Posterior vena cava (tissue), 2 donors: ENCODE measurements around the gene MAPKAP1. TPM values are rescaled to one million over a fixed set of nuclear protein-coding genes. Genes with fewer than 3 reads are reported as not detected.

Experiments
- DNase-seq: peaks from one replicate; pipeline ENCODE4 v3.0.0-alpha.2; 2020; ENCODE audit warnings: low spot score
- intact Hi-C, 2 donors: fragments of 100-400 bp; cut with DNase I; formaldehyde crosslinking; loops; one replicate each; pipeline versions ENCODE4 v1.14.1 to v1.14.2; 2022 to 2023
- total RNA-seq, 2 donors: library from RNA; stranded (reverse); fragmentation: NEBNext Ultra II Directional; extraction: Animal tissue kit (Norgen Biotek cat#: 25700); gene quantifications; one replicate each; pipeline ENCODE4 v1.2.1, GENCODE V29; 2021
- donor health status: DM: yes; HTN: yes; CAD: no.
- donor health status: DM: yes; HTN: yes; CAD: no.

Gene MAPKAP1
- total RNA-seq, 2 donors from 2014 or later, result 56.1 to 62.2 TPM

DNA sequence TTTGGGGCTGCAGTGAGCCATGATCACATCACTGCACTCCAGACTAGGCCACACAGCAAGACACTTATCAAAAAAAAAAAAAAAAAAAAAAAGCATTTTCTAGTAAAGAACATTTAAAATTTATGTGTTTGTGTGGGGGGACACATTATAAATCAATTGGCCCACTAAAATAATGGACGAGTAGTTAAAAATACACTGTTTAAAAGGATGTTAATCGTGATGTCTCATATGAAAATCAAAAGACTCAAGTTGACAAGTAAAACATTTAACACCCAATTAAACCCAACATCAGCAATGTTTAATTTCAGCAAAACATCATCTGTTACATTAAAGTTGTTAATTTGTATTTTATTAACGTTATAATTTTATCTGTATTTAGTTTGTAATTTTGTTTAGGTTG is 152.3 kb downstream of the MAPKAP1 start:
- no peak for DNase-seq
- intact Hi-C loops, result no loop called here

DNA sequence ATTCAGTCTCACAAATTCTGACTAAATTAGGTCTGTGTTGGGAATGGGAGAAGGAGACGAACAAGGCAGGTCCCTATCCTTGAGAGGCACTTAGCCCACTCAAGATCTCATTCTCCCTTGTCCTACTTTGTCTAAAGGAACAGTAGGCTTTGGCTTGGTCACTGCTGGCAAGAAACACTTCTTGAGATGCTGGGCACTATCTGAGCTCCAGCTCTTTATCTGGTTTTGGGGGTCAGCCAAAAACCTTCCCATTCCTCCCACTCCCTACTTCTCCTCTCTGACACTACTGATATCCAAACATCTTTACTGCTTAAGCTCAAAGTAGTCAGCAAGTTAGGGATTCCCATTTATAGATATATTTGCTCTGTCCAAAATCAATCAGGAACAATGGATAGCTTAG is 155.2 kb downstream of the MAPKAP1 start:
- intact Hi-C loops, result no loop called here
- no peak for DNase-seq

- intact Hi-C loops, result loop anchor here in 1 of 2 donors (10.0 kb wide), 1 partner anchor 75 kb away; no protein-coding TSS in a partner anchor
- DNase-seq, result no peak
These were observed 156.8 kb downstream of the MAPKAP1 start for GRCh38 chr9:125549891-125550885.

GRCh38 chr9:125549465-125549871 is 157.5 kb downstream of the MAPKAP1 start:
- intact Hi-C loops, result loop anchor here in 1 of 2 donors (10.0 kb wide), 1 partner anchor 75 kb away; no protein-coding TSS in a partner anchor
- DNase-seq, result no peak

GRCh38 chr9:125549039-125549438 is 158.0 kb downstream of the MAPKAP1 start:
- intact Hi-C loops, result loop anchor here in 1 of 2 donors (10.0 kb wide), 1 partner anchor 74 kb away; no protein-coding TSS in a partner anchor
- no peak for DNase-seq

DNA sequence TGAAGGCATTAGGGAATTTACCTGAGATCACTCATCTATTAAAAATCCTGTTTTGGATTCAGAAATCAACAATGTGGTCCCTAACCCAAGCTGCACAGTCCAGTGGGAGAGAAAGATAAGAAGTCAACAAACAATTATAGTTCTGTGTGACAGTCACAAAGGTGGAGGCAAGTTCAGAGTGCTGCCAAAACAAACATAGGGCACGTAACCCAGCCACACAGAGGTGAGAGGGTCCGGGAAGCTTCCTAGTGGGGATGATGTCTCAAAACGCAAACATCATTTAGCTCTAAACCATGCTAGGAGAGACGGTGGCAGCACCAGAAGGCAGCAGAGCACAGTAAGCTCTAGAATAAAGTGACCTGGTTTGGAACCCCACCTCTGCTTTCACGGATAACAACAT is 158.9 kb downstream of the MAPKAP1 start:
- intact Hi-C loops, result loop anchor here in 1 of 2 donors (10.0 kb wide), 1 partner anchor 73 kb away; no protein-coding TSS in a partner anchor
- DNase-seq, result no peak

GRCh38 chr9:125547368-125547767 is 159.6 kb downstream of the MAPKAP1 start:
- DNase-seq, result no peak
- intact Hi-C loops, result loop anchor here in 1 of 2 donors (10.0 kb wide), 1 partner anchor 73 kb away; no protein-coding TSS in a partner anchor

- no peak for DNase-seq
- intact Hi-C loops, result loop anchor here in 1 of 2 donors (10.0 kb wide), 1 partner anchor 71 kb away; no protein-coding TSS in a partner anchor
These were observed 161.2 kb downstream of the MAPKAP1 start for GRCh38 chr9:125545845-125546244.

DNA sequence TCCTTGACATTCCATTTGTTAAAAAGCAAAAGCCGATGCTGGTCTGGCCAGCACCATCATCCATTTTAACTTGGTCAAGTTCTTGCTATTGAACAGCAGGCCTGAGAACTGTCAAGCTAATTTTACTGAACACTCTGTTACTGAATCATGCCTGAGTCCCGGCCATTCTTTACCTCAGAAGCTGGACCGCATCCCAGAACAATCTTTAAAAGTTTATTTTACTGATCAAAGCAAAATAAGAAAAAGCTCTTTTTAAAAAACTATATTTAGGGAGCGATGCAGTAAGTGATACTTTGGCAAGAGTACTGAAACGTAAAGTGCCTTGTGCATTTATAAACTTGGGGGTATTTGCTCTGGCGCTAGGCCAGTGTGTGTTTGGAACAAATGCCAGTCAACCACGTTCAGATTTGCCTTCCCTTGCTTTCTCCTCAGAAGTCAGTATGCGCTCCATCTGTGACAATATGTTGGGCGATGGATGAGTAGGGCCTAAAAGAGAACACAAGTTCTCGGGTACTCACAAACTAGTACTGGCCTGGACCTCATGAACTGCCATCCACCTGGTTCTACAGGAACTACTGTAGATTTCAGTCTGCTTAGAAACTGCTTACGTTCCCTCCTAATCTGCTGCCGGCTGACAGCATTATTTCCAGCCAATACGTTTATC is 161.9 kb downstream of the MAPKAP1 start:
- intact Hi-C loops, result loop anchor here in 1 of 2 donors (10.0 kb wide), 1 partner anchor 70 kb away; no protein-coding TSS in a partner anchor

GRCh38 chr9:125544484-125544883 is 162.5 kb downstream of the MAPKAP1 start:
- no peak for DNase-seq
- intact Hi-C loops, result loop anchor here in 1 of 2 donors (10.0 kb wide), 1 partner anchor 70 kb away; no protein-coding TSS in a partner anchor

More for the DNA sequence above, 161.9 kb downstream of the MAPKAP1 start:
- no peak for DNase-seq

DNA sequence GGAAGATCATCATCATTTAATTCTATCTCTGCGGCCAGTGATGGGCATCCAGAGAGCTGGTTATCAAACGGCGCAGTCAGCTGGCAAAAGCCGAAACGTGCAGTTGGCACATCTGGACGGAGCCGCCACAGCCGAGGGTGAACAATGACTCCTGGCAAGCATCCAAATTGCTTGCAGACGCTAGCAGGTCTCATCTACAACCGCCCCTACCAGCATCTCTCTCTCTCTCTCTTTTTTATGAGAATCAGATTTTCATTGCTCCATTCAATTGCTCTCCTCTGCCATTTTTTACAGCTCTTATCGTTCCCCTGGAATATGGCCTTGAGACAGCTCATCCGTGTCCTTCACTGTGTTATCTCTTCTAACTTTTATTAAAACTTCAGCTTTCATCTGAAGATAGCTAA is 165.2 kb downstream of the MAPKAP1 start:
- DNase-seq, result no peak
- intact Hi-C loops, result loop anchor here in 1 of 2 donors (10.0 kb wide), 1 partner anchor 67 kb away; no protein-coding TSS in a partner anchor

DNA sequence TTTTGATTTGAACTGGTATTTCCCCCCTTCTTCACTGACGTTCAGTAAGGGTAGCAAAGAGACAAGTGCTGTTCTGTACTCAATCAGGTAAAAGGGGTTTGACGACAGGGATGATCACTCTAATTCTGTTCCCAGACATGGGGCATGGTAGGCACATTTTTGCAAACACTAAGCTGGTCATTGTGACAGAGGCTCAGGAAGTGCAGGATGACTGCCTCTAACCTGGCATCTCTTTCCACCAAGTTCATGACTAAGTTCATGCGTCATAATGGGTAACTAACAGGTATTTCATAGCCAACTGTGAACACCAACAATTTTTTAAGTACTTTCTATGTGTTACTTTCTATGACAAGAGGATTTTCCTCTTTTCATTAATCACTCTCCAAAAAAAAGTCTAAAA is 166.5 kb downstream of the MAPKAP1 start:
- intact Hi-C loops, result loop anchor here in 1 of 2 donors (10.0 kb wide), 1 partner anchor 66 kb away; no protein-coding TSS in a partner anchor
- DNase-seq, result no peak

DNA sequence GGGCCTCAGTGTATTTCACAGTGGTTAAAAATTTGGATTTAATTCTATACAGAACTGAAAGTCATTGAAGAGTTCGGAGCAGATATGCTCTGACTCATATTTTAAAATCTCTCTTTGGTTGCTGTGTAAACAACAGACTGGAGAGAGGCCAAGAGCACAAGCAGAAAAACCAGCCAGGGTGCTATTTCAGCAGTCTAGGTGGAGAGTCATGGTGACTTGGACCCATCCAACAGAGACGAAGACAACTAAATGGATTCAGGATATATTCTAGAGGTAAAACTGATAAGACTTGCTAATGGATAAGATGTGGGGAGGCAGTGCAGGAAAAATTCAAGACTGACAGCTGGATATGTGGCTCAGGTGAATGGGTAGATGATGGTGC is 168.9 kb downstream of the MAPKAP1 start:
- no peak for DNase-seq
- intact Hi-C loops, result no loop called here

GRCh38 chr9:125537442-125538091 is 169.4 kb downstream of the MAPKAP1 start:
- DNase-seq, result no peak
- intact Hi-C loops, result no loop called here

DNA sequence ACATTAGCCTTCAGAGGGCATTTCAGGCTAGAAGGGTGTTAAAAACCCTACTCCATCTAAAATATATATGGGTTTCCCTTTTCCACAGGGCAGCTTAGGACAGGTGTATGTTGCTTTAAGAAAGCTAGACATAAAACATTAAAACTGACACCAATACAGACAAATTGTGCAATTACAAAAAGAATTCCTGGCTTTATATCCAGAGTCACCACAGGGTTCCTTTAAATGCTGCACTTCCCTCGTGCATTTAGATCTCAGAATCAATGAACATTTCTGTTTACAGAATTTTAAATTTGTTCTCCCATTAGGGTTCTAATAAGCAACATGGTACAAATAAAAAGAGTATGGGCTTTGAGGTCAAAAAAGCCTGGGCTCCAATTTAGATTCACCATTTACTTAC is 170.2 kb downstream of the MAPKAP1 start:
- DNase-seq, result no peak
- intact Hi-C loops, result no loop called here

DNA sequence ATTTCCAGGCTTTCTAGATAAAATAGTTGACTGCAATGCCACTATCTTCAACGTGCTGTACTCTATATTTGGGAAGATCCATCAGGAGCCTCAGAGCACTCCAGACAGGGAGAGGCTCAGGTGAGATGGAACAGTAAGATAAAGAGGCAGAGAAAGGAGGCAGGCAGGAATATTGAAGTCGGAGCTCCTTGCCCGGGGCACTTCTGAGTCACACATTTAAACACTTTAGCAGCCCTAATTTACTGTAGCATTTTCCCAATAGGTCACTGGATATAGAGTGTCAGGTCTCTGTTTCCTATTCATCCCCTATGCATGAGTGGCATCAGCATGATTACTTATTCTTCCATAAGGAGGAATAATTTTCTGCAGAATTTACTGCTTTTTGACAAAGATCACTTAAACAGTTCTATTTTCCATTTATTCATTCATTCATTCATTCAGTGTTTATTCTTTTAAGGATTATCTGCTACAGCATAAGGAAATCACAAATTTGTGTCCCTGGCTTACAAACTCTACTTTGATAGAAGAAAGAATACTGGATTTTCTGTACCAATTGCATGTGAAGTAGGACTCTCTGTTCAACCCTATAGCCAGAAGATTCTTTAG is 170.7 kb downstream of the MAPKAP1 start:
- no peak for DNase-seq
- intact Hi-C loops, result no loop called here

- intact Hi-C loops, result no loop called here
- DNase-seq, result no peak
These were observed 171.9 kb downstream of the MAPKAP1 start for GRCh38 chr9:125534971-125535701.
